ENCODE results near the gene PAPSS1. TPM values are rescaled to one million over a fixed set of nuclear protein-coding genes. Genes with fewer than 3 reads are reported as not detected.
"Not testable (repeated sequence)": the region's sequence is repeated elsewhere in the genome, so short reads cannot be mapped to it uniquely, and the experiment has no call there.

PAPSS1 gene
- polyA plus RNA-seq, 3 donors = 46.4 to 79.6 (median 64.8) TPM

DNA sequence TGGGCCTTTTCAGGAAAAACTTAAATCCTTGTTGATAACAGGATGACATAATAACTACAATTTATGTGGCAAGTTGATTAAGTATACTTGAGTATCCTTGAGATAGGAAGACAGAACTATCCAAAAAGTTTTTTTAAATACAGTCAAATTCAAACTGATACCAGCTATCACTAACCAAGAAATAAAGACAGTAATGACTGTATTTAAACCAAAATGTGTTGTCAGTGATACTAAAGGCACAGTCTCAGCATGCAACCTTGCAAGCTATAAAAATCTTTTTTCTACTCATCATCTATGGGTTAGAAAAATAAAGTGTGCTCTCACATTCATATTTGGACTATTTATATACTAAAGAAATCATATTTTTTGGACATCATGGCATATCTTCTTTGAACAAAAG, 64.7 kb downstream of the PAPSS1 start:
- Mint-ChIP-seq H3K9me3 (peaks cover 4 to 14% (median 7%) of the 10 kb centered on the region in 7 donors), H3K36me3 (peaks cover 49 to 71% of the 10 kb centered on the region in 2 donors), H3K4me3 (no peak overlapping the region), H3K27ac (no peak overlapping the region), H3K27me3 (ENCODE audit: low read depth in 3 of 3) (no peaks in the 10 kb centered on the region), H3K4me1 (peaks cover 13% of the 10 kb centered on the region)
- H3K9me3 ChIP-seq (replicated peaks in 1 of 2; ENCODE audit: control insufficient read depth in 1 of 2, insufficient read depth in 1 of 2, low read length in 2 of 2) = peaks cover 8 to 13% of the 10 kb centered on the region in 2 donors
- H3K36me3 ChIP-seq (replicated peaks in 1 of 2; ENCODE audit: control insufficient read depth in 1 of 2, insufficient read depth in 2 of 2, low read length in 2 of 2) = peaks cover 56 to 84% of the 10 kb centered on the region in 2 donors
- H2AFZ ChIP-seq (ENCODE audit: insufficient read depth, low read depth, low read length, poor library complexity, severe bottlenecking) = no peak overlapping the region
- no peak overlapping the region for H3K4me3 ChIP-seq (replicated peaks in 1 of 3; ENCODE audit: low read depth in 2 of 3, low read length in 3 of 3)
- H3K27ac ChIP-seq (ENCODE audit: low read depth in 1 of 2, low read length in 2 of 2) = no peak overlapping the region
- intact Hi-C loops (cut with micrococcal nuclease) = no loop called here
- TF ChIP-seq, protein P1, sequence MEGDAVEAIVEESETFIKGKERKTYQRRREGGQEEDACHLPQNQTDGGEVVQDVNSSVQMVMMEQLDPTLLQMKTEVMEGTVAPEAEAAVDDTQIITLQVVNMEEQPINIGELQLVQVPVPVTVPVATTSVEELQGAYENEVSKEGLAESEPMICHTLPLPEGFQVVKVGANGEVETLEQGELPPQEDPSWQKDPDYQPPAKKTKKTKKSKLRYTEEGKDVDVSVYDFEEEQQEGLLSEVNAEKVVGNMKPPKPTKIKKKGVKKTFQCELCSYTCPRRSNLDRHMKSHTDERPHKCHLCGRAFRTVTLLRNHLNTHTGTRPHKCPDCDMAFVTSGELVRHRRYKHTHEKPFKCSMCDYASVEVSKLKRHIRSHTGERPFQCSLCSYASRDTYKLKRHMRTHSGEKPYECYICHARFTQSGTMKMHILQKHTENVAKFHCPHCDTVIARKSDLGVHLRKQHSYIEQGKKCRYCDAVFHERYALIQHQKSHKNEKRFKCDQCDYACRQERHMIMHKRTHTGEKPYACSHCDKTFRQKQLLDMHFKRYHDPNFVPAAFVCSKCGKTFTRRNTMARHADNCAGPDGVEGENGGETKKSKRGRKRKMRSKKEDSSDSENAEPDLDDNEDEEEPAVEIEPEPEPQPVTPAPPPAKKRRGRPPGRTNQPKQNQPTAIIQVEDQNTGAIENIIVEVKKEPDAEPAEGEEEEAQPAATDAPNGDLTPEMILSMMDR (IDR thresholded peaks at IDR 0.05) = no peak
- DNase-seq = no peak
- no peaks in the 10 kb centered on the region for H3K4me1 ChIP-seq (ENCODE audit: control insufficient read depth in 1 of 2, insufficient read depth in 2 of 2, low read length in 2 of 2)
- H3K9ac ChIP-seq (ENCODE audit: insufficient read depth, low read length, poor library complexity, severe bottlenecking) = no peak overlapping the region
- H4K20me1 ChIP-seq (ENCODE audit: insufficient read depth, low read length) = no peaks in the 10 kb centered on the region
- no peak overlapping the region for H3K4me2 ChIP-seq (replicated peaks; ENCODE audit: extremely low read depth, low read length, poor library complexity, severe bottlenecking)
- H3K79me2 ChIP-seq (ENCODE audit: insufficient read depth, low read length) = no peaks in the 10 kb centered on the region
- no peaks in the 10 kb centered on the region for H3K27me3 ChIP-seq (ENCODE audit: control insufficient read depth in 2 of 2, insufficient read depth in 2 of 2, low read length in 2 of 2)

DNA sequence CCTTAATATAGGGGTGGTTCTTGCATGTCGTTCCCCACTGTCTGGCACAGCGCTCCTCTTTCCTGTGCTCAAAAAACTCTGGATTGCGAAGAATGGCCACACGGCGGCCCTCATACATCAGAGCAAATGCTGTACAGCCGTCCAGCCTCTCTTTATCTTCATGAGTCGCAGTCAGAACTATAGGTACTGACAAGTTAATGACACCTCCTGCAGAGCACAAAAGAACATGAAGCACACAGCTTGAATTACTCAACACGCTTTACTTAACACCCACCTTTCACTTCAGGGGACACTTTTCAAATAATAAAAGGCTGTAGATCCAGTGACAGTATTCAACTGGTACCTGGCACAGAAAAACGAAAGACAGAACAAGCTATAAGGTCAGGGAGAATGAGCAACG, 65.3 kb downstream of the PAPSS1 start:
- H3K4me2 ChIP-seq (replicated peaks; ENCODE audit: extremely low read depth, low read length, poor library complexity, severe bottlenecking) = no peak overlapping the region
- H3K4me3 ChIP-seq (replicated peaks in 1 of 3; ENCODE audit: low read depth in 2 of 3, low read length in 3 of 3) = no peak overlapping the region
- H3K27me3 Mint-ChIP-seq (ENCODE audit: low read depth in 3 of 3) = no peaks in the 10 kb centered on the region
- H3K27me3 ChIP-seq (ENCODE audit: control insufficient read depth in 2 of 2, insufficient read depth in 2 of 2, low read length in 2 of 2) = no peaks in the 10 kb centered on the region
- peaks cover 4 to 14% (median 7%) of the 10 kb centered on the region in 7 donors for H3K9me3 Mint-ChIP-seq
- TF ChIP-seq, protein P1 (IDR thresholded peaks at IDR 0.05) = no peak
- H3K36me3 Mint-ChIP-seq = peaks cover 54 to 73% of the 10 kb centered on the region in 2 donors
- peaks cover 8 to 13% of the 10 kb centered on the region in 2 donors for H3K9me3 ChIP-seq (replicated peaks in 1 of 2; ENCODE audit: control insufficient read depth in 1 of 2, insufficient read depth in 1 of 2, low read length in 2 of 2)
- no peaks in the 10 kb centered on the region for H4K20me1 ChIP-seq (ENCODE audit: insufficient read depth, low read length)
- WGBS (ENCODE audit: insufficient coverage) = 93% methylated on average over 7 of the region's 10 CpGs
- H2AFZ ChIP-seq (ENCODE audit: insufficient read depth, low read depth, low read length, poor library complexity, severe bottlenecking) = no peak overlapping the region
- H3K9ac ChIP-seq (ENCODE audit: insufficient read depth, low read length, poor library complexity, severe bottlenecking) = no peak overlapping the region
- DNase-seq = no peak
- no peaks in the 10 kb centered on the region for H3K4me1 ChIP-seq (ENCODE audit: control insufficient read depth in 1 of 2, insufficient read depth in 2 of 2, low read length in 2 of 2)
- H3K4me1 Mint-ChIP-seq = peaks cover 13% of the 10 kb centered on the region
- no peak overlapping the region for H3K27ac ChIP-seq (ENCODE audit: low read depth in 1 of 2, low read length in 2 of 2)
- no peaks in the 10 kb centered on the region for H3K79me2 ChIP-seq (ENCODE audit: insufficient read depth, low read length)
- intact Hi-C loops (cut with micrococcal nuclease) = no loop called here
- H3K36me3 ChIP-seq (replicated peaks in 1 of 2; ENCODE audit: control insufficient read depth in 1 of 2, insufficient read depth in 2 of 2, low read length in 2 of 2) = peaks cover 56 to 84% of the 10 kb centered on the region in 2 donors
- no peak overlapping the region for H3K27ac Mint-ChIP-seq
- H3K4me3 Mint-ChIP-seq = no peak overlapping the region

DNA sequence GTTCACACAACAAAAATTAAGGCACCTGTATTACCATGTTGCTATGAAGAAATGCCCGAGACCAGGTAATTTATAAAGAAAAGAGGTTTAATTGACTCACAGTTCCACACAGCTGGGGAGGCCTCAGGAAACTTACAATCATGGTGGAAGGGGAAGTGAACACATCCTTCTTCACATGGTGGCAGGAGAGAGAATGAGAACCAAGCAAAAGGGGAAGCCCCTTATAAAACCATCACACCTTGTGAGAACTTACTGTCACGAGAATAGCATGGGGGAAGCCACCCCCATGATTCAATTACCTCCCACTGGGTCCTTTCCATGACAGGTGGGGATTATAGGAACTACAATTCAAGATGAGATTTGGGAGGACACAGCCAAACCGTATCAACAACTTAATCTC, 68.6 kb downstream of the PAPSS1 start:
- H3K4me3 Mint-ChIP-seq; H3K27me3 ChIP-seq (ENCODE audit: control insufficient read depth in 2 of 2, insufficient read depth in 2 of 2, low read length in 2 of 2); H3K9ac ChIP-seq (ENCODE audit: insufficient read depth, low read length, poor library complexity, severe bottlenecking); H4K20me1 ChIP-seq (ENCODE audit: insufficient read depth, low read length); H3K4me2 ChIP-seq (replicated peaks; ENCODE audit: extremely low read depth, low read length, poor library complexity, severe bottlenecking); H3K4me3 ChIP-seq (replicated peaks in 1 of 3; ENCODE audit: low read depth in 2 of 3, low read length in 3 of 3); H3K79me2 ChIP-seq (ENCODE audit: insufficient read depth, low read length); H3K27ac ChIP-seq (ENCODE audit: low read depth in 1 of 2, low read length in 2 of 2); H2AFZ ChIP-seq (ENCODE audit: insufficient read depth, low read depth, low read length, poor library complexity, severe bottlenecking); intact Hi-C loops (cut with micrococcal nuclease); H3K4me1 Mint-ChIP-seq; H3K4me1 ChIP-seq (ENCODE audit: control insufficient read depth in 1 of 2, insufficient read depth in 2 of 2, low read length in 2 of 2); DNase-seq; H3K27ac Mint-ChIP-seq; H3K27me3 Mint-ChIP-seq (ENCODE audit: low read depth in 3 of 3): not testable (repeated sequence)
- Mint-ChIP-seq H3K36me3 (peaks cover 70 to 80% of the 10 kb centered on the region in 2 donors), H3K9me3 (peaks cover 4 to 14% (median 7%) of the 10 kb centered on the region in 7 donors)
- no CpG with 5 or more reads among the region's 3 CpGs for WGBS (ENCODE audit: insufficient coverage)
- Histone ChIP-seq H3K9me3 (replicated peaks in 1 of 2; ENCODE audit: control insufficient read depth in 1 of 2, insufficient read depth in 1 of 2, low read length in 2 of 2) (peaks cover 8 to 13% of the 10 kb centered on the region in 2 donors), H3K36me3 (replicated peaks in 1 of 2; ENCODE audit: control insufficient read depth in 1 of 2, insufficient read depth in 2 of 2, low read length in 2 of 2) (peaks cover 51 to 86% of the 10 kb centered on the region in 2 donors)

All from CD14-positive monocyte (primary cell).